ENCODE measurements around the gene GNAI3.

DNA sequence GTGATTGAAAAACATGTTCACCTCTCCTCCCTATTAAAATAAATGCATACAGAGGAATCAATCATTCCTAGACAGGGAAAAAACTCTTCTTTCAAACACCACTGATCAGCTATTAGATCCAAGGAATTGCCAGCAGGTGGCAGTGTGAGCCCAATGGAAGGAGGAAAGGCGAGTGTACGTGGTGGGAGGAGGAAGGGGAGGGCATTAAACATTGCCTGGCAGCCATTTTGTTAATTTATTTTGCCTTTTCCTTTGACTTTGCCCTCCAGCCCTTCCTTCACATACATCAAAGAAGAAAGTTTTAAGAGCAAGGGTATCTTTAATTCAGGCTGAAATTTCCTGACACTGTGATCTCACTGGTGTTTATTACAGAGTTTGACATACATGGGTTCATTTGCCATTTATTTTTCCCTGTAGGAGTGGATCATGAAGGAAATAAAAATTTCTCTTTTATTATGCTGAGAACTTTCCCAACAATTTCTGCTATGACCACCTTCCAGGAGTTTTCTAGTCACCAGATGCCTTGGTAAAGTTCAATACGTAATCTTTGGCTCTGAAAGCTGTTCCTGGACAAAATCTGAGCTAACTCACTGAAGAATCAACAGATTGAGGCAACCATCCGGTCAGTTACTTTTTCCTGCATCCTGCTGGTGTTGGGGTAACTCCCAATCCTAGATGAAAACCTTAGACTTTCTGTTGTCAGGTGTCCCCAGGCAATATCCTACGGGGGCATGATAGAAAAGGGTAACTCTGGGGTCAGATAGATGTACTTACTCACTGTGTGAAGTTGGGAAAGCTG lies 1.9 kb upstream of the GNAI3 start:
- TF ChIP-seq EZH2phosphoT487 (IDR thresholded peaks at IDR 0.05; ENCODE audit: insufficient read depth, low read depth), result no peak
- TF ChIP-seq EZH2 (IDR thresholded peaks at IDR 0.05; ENCODE audit: insufficient read depth, poor library complexity, severe bottlenecking), result no peak

All from GM23248 (cell line).